Transverse colon (tissue), 3 donors: ENCODE results near the gene ERC2.

ENCODE experiments used
- CTCF ChIP-seq, 5 experiments: fragments of 200-600 bp in 3 of 5; fragments of 450-650 bp in 2 of 5; sonication (generic) in 3 of 5; IDR thresholded peaks; 1 replicate in 2 of 5; 2 replicates in 3 of 5; pipeline ENCODE4 v1.5.1; 2016 to 2017; ENCODE audit warnings: antibody characterized with exemption in 5 of 5, inconsistent platforms in 3 of 5, mild to moderate bottlenecking in 2 of 5, moderate library complexity in 1 of 5
- POLR2A ChIP-seq: fragments of 450-650 bp; IDR thresholded peaks from one replicate; pipeline ENCODE4 v1.6.1; 2016; ENCODE audit warnings: antibody characterized with exemption, mild to moderate bottlenecking, moderate library complexity

DNA sequence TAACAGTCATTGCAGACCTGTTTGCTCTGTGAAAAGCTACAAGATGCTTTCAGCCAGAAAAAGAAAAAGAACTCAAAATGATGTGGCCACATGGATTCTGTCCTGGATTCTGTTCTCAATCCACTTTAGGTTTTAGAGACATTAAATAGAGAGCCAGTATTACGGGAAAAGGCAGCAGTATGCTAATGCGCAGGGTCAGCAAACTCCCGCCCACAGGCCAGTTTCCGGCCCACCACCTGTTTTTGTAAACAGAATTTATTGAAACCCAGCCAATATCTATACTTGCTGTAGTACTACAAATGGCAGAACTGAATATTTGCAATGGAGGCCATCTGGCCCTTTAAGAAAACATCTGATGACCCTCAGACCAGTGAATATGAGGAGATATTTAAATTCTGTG lies 416.1 kb downstream of the ERC2 start:
- TF ChIP-seq POLR2A (no peak), CTCF (IDR thresholded peaks at IDR 0.05) (no peak)
